ENCODE measurements around the gene TBC1D4. TPM values are rescaled to one million over a fixed set of nuclear protein-coding genes. Genes with fewer than 3 reads are reported as not detected.
A peak's percentile ranks its signal among the peaks of the same experiment; 100 is the strongest.

The TBC1D4 gene, protein sequence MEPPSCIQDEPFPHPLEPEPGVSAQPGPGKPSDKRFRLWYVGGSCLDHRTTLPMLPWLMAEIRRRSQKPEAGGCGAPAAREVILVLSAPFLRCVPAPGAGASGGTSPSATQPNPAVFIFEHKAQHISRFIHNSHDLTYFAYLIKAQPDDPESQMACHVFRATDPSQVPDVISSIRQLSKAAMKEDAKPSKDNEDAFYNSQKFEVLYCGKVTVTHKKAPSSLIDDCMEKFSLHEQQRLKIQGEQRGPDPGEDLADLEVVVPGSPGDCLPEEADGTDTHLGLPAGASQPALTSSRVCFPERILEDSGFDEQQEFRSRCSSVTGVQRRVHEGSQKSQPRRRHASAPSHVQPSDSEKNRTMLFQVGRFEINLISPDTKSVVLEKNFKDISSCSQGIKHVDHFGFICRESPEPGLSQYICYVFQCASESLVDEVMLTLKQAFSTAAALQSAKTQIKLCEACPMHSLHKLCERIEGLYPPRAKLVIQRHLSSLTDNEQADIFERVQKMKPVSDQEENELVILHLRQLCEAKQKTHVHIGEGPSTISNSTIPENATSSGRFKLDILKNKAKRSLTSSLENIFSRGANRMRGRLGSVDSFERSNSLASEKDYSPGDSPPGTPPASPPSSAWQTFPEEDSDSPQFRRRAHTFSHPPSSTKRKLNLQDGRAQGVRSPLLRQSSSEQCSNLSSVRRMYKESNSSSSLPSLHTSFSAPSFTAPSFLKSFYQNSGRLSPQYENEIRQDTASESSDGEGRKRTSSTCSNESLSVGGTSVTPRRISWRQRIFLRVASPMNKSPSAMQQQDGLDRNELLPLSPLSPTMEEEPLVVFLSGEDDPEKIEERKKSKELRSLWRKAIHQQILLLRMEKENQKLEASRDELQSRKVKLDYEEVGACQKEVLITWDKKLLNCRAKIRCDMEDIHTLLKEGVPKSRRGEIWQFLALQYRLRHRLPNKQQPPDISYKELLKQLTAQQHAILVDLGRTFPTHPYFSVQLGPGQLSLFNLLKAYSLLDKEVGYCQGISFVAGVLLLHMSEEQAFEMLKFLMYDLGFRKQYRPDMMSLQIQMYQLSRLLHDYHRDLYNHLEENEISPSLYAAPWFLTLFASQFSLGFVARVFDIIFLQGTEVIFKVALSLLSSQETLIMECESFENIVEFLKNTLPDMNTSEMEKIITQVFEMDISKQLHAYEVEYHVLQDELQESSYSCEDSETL (N-terminal part only)
- 4.8 TPM for total RNA-seq (ENCODE audit: unreplicated experiment)
- long read RNA-seq: 0 reads

DNA sequence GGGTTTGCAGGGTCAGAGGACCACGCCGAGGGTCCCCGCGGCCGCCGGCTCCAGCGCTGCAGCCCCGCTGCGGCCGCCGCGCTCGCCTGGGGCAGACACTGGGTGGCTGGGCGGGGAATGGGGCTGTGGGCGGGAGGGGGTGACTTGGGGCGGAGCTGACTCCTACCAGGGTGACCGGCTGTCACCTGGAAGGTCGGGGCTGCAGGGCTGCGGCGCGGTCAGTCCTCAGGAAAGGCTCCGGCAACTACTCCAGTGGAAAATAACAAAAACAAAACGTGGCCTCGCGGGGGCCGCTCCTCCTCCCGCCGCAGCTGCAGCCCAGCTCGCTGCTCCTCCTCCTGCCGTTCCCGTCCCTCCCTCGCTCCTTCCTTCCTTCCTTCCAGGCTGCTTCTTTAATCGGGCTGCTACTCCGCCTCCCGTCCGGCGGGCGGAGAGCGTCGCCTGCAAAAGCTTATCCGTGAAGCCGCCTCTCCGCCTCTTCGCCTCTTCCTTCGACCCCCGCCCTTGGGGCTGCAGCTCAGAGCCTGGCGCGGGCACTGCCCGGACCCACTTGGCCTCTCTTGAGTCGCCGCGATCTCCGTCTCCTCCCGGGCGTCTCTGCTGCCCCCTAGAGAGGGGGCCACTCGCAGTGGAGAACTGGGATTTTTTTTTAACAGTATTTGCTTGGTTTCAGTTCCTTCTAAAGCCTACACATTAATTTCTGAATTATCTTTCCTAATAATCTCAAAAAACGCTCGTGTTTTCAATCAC, at the start of gene TBC1D4:
TSS of gene TBC1D4 (minus strand) at position 100 of the 750 bp plus-strand sequence. CDS start 402 bp downstream, outside the sequence.
- Mint-ChIP-seq H3K4me1 (ENCODE audit: low read depth, unreplicated experiment) (peaks cover 4% of the 10 kb centered on the region), H3K27me3 (ENCODE audit: unreplicated experiment) (peaks cover 7% of the 10 kb centered on the region), H3K27ac (ENCODE audit: unreplicated experiment) (peak within 1 kb of the TSS; percentile 48), H3K36me3 (ENCODE audit: unreplicated experiment) (no peaks in the 10 kb centered on the region), H3K9me3 (ENCODE audit: unreplicated experiment) (peaks cover 3% of the 10 kb centered on the region), H3K4me3 (ENCODE audit: unreplicated experiment) (peak within 1 kb of the TSS; percentile 96)
- TF ChIP-seq, protein P1, sequence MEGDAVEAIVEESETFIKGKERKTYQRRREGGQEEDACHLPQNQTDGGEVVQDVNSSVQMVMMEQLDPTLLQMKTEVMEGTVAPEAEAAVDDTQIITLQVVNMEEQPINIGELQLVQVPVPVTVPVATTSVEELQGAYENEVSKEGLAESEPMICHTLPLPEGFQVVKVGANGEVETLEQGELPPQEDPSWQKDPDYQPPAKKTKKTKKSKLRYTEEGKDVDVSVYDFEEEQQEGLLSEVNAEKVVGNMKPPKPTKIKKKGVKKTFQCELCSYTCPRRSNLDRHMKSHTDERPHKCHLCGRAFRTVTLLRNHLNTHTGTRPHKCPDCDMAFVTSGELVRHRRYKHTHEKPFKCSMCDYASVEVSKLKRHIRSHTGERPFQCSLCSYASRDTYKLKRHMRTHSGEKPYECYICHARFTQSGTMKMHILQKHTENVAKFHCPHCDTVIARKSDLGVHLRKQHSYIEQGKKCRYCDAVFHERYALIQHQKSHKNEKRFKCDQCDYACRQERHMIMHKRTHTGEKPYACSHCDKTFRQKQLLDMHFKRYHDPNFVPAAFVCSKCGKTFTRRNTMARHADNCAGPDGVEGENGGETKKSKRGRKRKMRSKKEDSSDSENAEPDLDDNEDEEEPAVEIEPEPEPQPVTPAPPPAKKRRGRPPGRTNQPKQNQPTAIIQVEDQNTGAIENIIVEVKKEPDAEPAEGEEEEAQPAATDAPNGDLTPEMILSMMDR (IDR thresholded peaks at IDR 0.05; ENCODE audit: partially characterized antibody, unreplicated experiment): peak; percentile 63
- peak; percentile 85 for DNase-seq

DNA sequence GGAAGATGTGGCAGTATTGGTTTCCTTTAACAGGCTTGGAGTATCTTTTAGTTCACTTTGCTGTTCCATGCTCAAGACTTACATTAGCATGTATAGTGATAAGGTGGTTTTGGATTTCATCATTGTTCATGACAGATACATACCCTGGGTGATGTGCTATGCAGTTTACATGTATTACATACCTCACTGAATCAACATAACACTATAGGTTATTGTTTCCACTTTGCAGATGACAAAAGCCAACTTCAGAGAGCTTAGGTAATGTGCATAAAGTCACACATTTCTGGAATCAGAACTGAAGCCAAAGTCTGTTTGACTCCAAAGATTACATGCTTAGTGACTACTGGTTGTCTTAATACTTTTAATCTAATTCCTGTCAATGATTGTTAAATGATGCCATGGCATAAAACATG, 48.6 kb upstream of the TBC1D4 start:
- no peak overlapping the region for H3K27ac Mint-ChIP-seq (ENCODE audit: unreplicated experiment)
- no peak overlapping the region for H3K4me3 Mint-ChIP-seq (ENCODE audit: unreplicated experiment)
- H3K36me3 Mint-ChIP-seq (ENCODE audit: unreplicated experiment): no peaks in the 10 kb centered on the region
- H3K9me3 Mint-ChIP-seq (ENCODE audit: unreplicated experiment): no peaks in the 10 kb centered on the region
- no peak for DNase-seq
- peaks cover 4% of the 10 kb centered on the region for H3K27me3 Mint-ChIP-seq (ENCODE audit: unreplicated experiment)
- TF ChIP-seq, protein P1 (IDR thresholded peaks at IDR 0.05; ENCODE audit: partially characterized antibody, unreplicated experiment): no peak
- H3K4me1 Mint-ChIP-seq (ENCODE audit: low read depth, unreplicated experiment): no peaks in the 10 kb centered on the region

DNA sequence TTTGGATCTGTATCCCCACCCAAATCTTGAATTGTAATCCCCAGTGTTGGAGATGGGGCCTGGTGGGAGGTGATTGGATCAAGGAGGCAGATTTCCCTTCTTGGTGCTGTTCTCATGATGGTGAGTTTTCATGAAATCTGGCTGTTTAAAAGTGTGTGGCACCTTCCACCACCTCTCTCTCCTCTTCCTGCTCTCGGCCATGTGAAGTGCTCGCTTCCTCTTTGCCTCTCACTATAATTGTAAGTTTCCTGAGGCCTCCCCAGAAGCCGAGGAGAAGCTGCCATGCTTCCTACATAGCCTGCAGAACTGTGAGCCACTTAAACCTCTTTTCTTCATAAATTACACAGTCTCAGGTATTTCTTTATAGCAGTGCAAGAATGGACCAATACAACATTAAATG, 40.0 kb upstream of the TBC1D4 start:
- Mint-ChIP-seq H3K27ac (ENCODE audit: unreplicated experiment) (no peak overlapping the region), H3K9me3 (ENCODE audit: unreplicated experiment) (peaks cover 2% of the 10 kb centered on the region), H3K4me3 (ENCODE audit: unreplicated experiment) (no peak overlapping the region), H3K36me3 (ENCODE audit: unreplicated experiment) (no peaks in the 10 kb centered on the region), H3K4me1 (ENCODE audit: low read depth, unreplicated experiment) (no peaks in the 10 kb centered on the region), H3K27me3 (ENCODE audit: unreplicated experiment) (no peaks in the 10 kb centered on the region)
- DNase-seq: no peak
- TF ChIP-seq, protein P1 (IDR thresholded peaks at IDR 0.05; ENCODE audit: partially characterized antibody, unreplicated experiment): no peak

DNA sequence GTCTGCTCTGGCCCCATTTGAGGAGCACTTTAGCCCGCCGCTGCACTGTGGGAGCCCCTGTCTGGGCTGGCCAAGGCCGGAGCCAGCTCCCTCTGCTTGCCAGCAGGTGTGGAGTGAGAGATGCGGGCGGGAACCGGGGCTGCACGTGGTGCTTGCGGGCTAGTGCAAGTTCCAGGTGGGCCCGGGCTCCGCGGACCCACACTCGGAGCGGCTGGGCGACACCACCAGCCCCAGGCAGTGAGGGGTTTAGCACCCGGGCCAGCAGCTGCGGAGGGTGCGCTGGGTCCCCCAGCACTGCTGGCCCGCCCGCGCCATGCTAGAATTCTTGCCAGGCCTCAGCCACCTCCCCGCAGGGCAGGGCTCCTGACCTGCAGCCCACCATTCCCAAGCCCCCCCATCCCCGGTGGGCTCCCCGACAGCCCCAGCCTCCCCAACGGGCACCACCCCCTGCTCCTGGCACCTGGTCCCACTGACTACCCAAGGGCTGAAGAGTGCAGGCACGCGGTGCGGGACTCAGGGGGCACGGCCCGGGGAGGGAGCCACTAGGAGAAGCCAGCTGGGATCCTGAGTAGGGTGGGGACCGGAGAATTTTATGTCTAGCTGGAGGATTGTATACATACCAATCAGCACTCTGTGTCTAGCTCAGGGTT, 36.6 kb upstream of the TBC1D4 start:
- Mint-ChIP-seq H3K27me3 (ENCODE audit: unreplicated experiment) (no peaks in the 10 kb centered on the region), H3K4me1 (ENCODE audit: low read depth, unreplicated experiment) (no peaks in the 10 kb centered on the region)
- TF ChIP-seq, protein P1 (IDR thresholded peaks at IDR 0.05; ENCODE audit: partially characterized antibody, unreplicated experiment): no peak

More for the DNA sequence above, 36.6 kb upstream of the TBC1D4 start:
- Mint-ChIP-seq H3K27ac (ENCODE audit: unreplicated experiment) (no peak overlapping the region), H3K4me3 (ENCODE audit: unreplicated experiment) (no peak overlapping the region), H3K36me3 (ENCODE audit: unreplicated experiment) (no peaks in the 10 kb centered on the region), H3K9me3 (ENCODE audit: unreplicated experiment) (peaks cover 2% of the 10 kb centered on the region)
- DNase-seq: no peak

Measured in glutamatergic neuron (in vitro differentiated cells).